SK-N-DZ (cell line): ENCODE data around the gene RETREG1. TPM values are rescaled to one million over a fixed set of nuclear protein-coding genes. Genes with fewer than 3 reads are reported as not detected.
"Not testable (repeated sequence)": the region's sequence is repeated elsewhere in the genome, so short reads cannot be mapped to it uniquely, and the experiment has no call there.

Experiments used
- DNase-seq: peaks from one replicate; pipeline ENCODE4 v3.0.0-alpha.2; 2015; ENCODE audit warnings: low spot score
- polyA plus RNA-seq, 2 experiments: library from polyadenylated mRNA; depleted of rRNA; stranded (reverse); fragments of >200 nt; gene quantifications; 2 replicates each; pipeline ENCODE4 v1.2.3, GENCODE V29; 2014

Gene RETREG1
- polyA plus RNA-seq (2014; cell fraction: cytosol; rRNA removed): 0.08 and 0.84 TPM in 2 replicates
- polyA plus RNA-seq (2014; cell fraction: nucleus; rRNA removed): 0.11 and 0.39 TPM in 2 replicates

GRCh38 chr5:16616536-16617273, at the start of gene RETREG1:
TSS of gene RETREG1 (minus strand) at chr5:16616997. CDS start at chr5:16616971, 26 bp downstream.
- DNase-seq: no peak

GRCh38 chr5:16666130-16666882, 49.5 kb upstream of the RETREG1 start:
- no peak for DNase-seq

- DNase-seq: no peak
Measured at GRCh38 chr5:16665601-16666000, 48.8 kb upstream of the RETREG1 start.

- no peak for DNase-seq
Measured at GRCh38 chr5:16664368-16664767, 47.6 kb upstream of the RETREG1 start.

GRCh38 chr5:16663840-16664239, 47.0 kb upstream of the RETREG1 start:
- DNase-seq: no peak

- no peak for DNase-seq
Measured at GRCh38 chr5:16661713-16662112, 44.9 kb upstream of the RETREG1 start.

GRCh38 chr5:16660982-16661381, 44.2 kb upstream of the RETREG1 start:
- no peak for DNase-seq

- DNase-seq: no peak
Measured at GRCh38 chr5:16659536-16659935, 42.7 kb upstream of the RETREG1 start.

GRCh38 chr5:16656561-16657191, 39.9 kb upstream of the RETREG1 start:
- DNase-seq: no peak

- DNase-seq: no peak
Measured at GRCh38 chr5:16654647-16655334, 38.0 kb upstream of the RETREG1 start.

- DNase-seq: not testable (repeated sequence)
Measured at GRCh38 chr5:16648739-16649138, 31.9 kb upstream of the RETREG1 start.

- no peak for DNase-seq
Measured at GRCh38 chr5:16644301-16644889, 27.6 kb upstream of the RETREG1 start.

GRCh38 chr5:16642867-16643266, 26.1 kb upstream of the RETREG1 start:
- DNase-seq: no peak

- DNase-seq: no peak
Measured at GRCh38 chr5:16639206-16639605, 22.4 kb upstream of the RETREG1 start.

GRCh38 chr5:16628376-16628775, 11.6 kb upstream of the RETREG1 start:
- peak; percentile 67 for DNase-seq

GRCh38 chr5:16626696-16627264, 10.0 kb upstream of the RETREG1 start:
- DNase-seq: no peak

GRCh38 chr5:16625096-16625495, 8.3 kb upstream of the RETREG1 start:
- no peak for DNase-seq

- DNase-seq: no peak
Measured at GRCh38 chr5:16619136-16619535, 2.3 kb upstream of the RETREG1 start.

- DNase-seq: no peak
Measured at GRCh38 chr5:16618138-16618897, 1.5 kb upstream of the RETREG1 start.

GRCh38 chr5:16617274-16617968, 624 bp upstream of the RETREG1 start:
- DNase-seq: no peak
